Sigmoid colon (tissue), 7 donors: Measurements from ENCODE around the gene COL23A1. TPM values are rescaled to one million over a fixed set of nuclear protein-coding genes. Genes with fewer than 3 reads are reported as not detected.

ENCODE experiments used
- DNase-seq: peaks from one replicate; pipeline ENCODE4 v3.0.0-alpha.2; 2019
- H3K27ac ChIP-seq, 4 donors: fragments of 200-600 bp; sonication (generic); one replicate each; pipeline ENCODE4 v1.5.1; 2016 to 2019; ENCODE audit warnings: mild to moderate bottlenecking in 1 of 4
- H3K27me3 ChIP-seq, 3 donors: fragments of 200-600 bp; sonication (generic); one replicate each; pipeline ENCODE4 v1.5.1; 2019; ENCODE audit warnings: mild to moderate bottlenecking in 1 of 3
- H3K36me3 ChIP-seq, 4 donors: fragments of 200-600 bp; sonication (generic); one replicate each; pipeline ENCODE4 v1.5.1; 2016 to 2019
- H3K4me1 ChIP-seq, 4 donors: fragments of 200-600 bp; sonication (generic); one replicate each; pipeline ENCODE4 v1.5.1; 2017 to 2019
- H3K4me3 ChIP-seq, 4 donors: fragments of 200-600 bp; sonication (generic); one replicate each; pipeline ENCODE4 v1.5.1; 2017 to 2019; ENCODE audit warnings: mild to moderate bottlenecking in 2 of 4, moderate library complexity in 1 of 4
- H3K9me3 ChIP-seq, 4 donors: fragments of 200-600 bp in 3 of 4; sonication (generic) in 3 of 4; one replicate each; pipeline versions ENCODE4 v1.5.1 to v1.6.1; 2013 to 2019
- EP300 ChIP-seq, 4 donors: sonication (generic); formaldehyde crosslinking; IDR thresholded peaks; one replicate each; pipeline ENCODE4 v1.6.1; 2017; ENCODE audit warnings: antibody characterized with exemption in 4 of 4
- POLR2A ChIP-seq, 2 donors: fragments of 450-650 bp; IDR thresholded peaks; one replicate each; pipeline ENCODE4 v1.6.1; 2016; ENCODE audit warnings: antibody characterized with exemption in 2 of 2, mild to moderate bottlenecking in 2 of 2, moderate library complexity in 2 of 2
- POLR2AphosphoS5 ChIP-seq, 4 donors: sonication (generic); formaldehyde crosslinking; IDR thresholded peaks; one replicate each; pipeline ENCODE4 v1.6.1; 2017; ENCODE audit warnings: antibody characterized with exemption in 4 of 4
- WGBS, 2 donors: extraction: QIAGEN DNeasy Blood & Tissue Kit; methylation state at CpG; one replicate each; pipeline ENCODE4 v1.1.7; 2013; 5-methylcytosine and 5-hydroxymethylcytosine counted together
- intact Hi-C: fragments of 100-400 bp; cut with DNase I; formaldehyde crosslinking; loops from one replicate; pipeline ENCODE4 v1.15.1; 2023
- polyA plus RNA-seq, 3 donors: library from polyadenylated mRNA; stranded (reverse); fragments of 200-250 nt; gene quantifications; one replicate each; pipeline ENCODE4 v1.2.3, GENCODE V29; 2013
- total RNA-seq, 4 donors: library from RNA; depleted of rRNA; stranded (reverse); fragments of >200 nt; gene quantifications; one replicate each; pipeline ENCODE4 v1.1.0, GENCODE V29; 2016
- TF ChIP-seq, protein P1 (sequence below), 4 experiments: fragments of 450-650 bp in 3 of 4; fragments of 200-600 bp in 1 of 4; IDR thresholded peaks; one replicate each; pipeline ENCODE4 v1.5.1; 2016 to 2019; ENCODE audit warnings: antibody characterized with exemption in 4 of 4, mild to moderate bottlenecking in 3 of 4, moderate library complexity in 2 of 4
- donor health status: healthy with polysubstance abuse.
- donor health status: Bipolar disorder and iron deficiency.
- donor health status: healthy.

The COL23A1 gene
- total and polyA plus RNA-seq, 7 donors = 0.28 to 1.2 (median 0.57) TPM; not detected in 1

DNA sequence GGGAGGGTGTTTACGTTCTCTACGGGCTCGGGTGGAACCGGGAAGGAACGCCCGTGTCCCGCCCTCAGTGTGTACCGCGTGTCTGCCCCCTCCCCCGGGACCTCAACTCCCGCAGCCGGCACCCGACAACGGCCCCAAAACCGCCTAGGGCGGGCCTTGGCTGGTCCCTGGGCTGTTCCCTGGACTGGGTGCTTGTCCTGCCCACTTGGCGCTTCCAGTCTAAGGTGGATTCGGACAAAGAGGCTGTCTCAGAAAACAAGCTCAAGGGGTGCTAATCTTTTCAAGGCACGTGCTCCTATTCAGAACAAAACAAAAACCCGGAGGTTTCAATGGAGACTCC lies 37.0 kb upstream of the COL23A1 start:
- H3K4me1 ChIP-seq = peaks cover 0 to 32% (median 29%) of the 10 kb centered on the region in 4 donors
- WGBS, 2 donors = 3 to 6% methylated on average over 20 of the region's 20 CpGs
- DNase-seq = no peak
- peak overlapping the region; percentile 62 to 95 (median 88) for H3K4me3 ChIP-seq
- TF ChIP-seq POLR2A (IDR thresholded peaks at IDR 0.05) (no peak), EP300 (IDR thresholded peaks at IDR 0.05) (no peak)
- no peaks in the 10 kb centered on the region for H3K9me3 ChIP-seq
- H3K27me3 ChIP-seq = no peaks in the 10 kb centered on the region
- H3K27ac ChIP-seq = peak overlapping the region; percentile 91 to 99 (median 98)
- peaks cover 0 to 11% (median 6%) of the 10 kb centered on the region in 4 donors for H3K36me3 ChIP-seq
- intact Hi-C loops = loop anchor here (2.0 to 10.0 kb wide), 7 partner anchors 104 to 1980 kb away; partner anchors contain the start of genes CNOT6, PHYKPL, RUFY1 and TSPAN17

DNA sequence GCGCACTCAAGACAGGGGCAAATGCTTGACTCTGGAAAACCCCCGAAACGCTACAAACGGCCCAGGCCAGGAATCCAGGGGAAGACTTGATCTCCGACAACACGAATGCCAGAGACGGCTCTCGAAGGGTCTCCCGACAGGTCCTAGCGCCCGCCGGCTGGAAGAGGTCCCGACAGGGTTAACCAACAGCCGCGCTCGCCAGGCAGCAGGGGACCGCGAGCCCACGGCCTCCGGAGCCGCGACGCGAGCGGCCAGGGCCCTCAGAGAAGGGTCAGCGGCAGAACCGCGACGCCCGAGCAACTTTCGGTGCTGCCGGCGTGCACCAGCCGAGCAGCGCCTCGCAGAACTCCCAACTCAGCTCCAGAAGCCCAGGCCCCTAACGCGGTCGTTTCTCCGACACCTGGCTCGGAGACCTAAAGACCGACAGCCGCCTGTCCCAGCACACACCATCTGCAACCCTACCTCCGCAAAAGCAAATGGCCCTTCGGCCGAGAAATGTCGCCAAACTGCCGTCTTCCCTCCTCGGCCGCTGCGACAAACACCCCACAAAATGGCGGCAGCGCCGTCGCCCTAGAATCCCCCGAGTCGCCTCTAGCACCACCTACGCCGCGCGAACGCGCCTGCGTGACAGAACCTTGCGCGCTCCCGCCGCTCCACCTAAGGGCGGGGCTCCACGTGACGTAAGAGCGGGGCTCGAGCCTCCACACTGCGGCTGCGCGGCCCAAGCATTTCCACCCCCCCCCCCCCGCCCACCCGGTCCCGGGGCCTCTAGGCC lies 36.5 kb upstream of the COL23A1 start, which contains the start of gene CLK4:
Gene CLK4, minus strand, starts transcription at position 567 of the 775 bp plus-strand sequence. CDS start 3,634 bp downstream, outside the sequence.
- peak within 1 kb of the TSS; percentile 62 to 95 (median 88) for H3K4me3 ChIP-seq
- no peaks in the 10 kb centered on the region for H3K27me3 ChIP-seq
- peak within 1 kb of the TSS; percentile 91 to 99 (median 98) for H3K27ac ChIP-seq
- H3K9me3 ChIP-seq = no peaks in the 10 kb centered on the region
- 0 to 1% methylated on average over 77 to 79 of the region's 79 CpGs for WGBS, 2 donors
- intact Hi-C loops = loop anchor here (2.0 to 10.0 kb wide), 7 partner anchors 104 to 1979 kb away; partner anchors contain the start of genes CNOT6, PHYKPL, RUFY1 and TSPAN17
- peaks cover 0 to 35% (median 31%) of the 10 kb centered on the region in 4 donors for H3K4me1 ChIP-seq
- peak; percentile 17 to 44 for TF ChIP-seq POLR2A (IDR thresholded peaks at IDR 0.05)
- TF ChIP-seq POLR2AphosphoS5 (IDR thresholded peaks at IDR 0.05) = peak; percentile 75 to 91 (median 82)
- peak in 1 of 4 donors; percentile 3 for TF ChIP-seq EP300 (IDR thresholded peaks at IDR 0.05)
- TF ChIP-seq, protein P1, sequence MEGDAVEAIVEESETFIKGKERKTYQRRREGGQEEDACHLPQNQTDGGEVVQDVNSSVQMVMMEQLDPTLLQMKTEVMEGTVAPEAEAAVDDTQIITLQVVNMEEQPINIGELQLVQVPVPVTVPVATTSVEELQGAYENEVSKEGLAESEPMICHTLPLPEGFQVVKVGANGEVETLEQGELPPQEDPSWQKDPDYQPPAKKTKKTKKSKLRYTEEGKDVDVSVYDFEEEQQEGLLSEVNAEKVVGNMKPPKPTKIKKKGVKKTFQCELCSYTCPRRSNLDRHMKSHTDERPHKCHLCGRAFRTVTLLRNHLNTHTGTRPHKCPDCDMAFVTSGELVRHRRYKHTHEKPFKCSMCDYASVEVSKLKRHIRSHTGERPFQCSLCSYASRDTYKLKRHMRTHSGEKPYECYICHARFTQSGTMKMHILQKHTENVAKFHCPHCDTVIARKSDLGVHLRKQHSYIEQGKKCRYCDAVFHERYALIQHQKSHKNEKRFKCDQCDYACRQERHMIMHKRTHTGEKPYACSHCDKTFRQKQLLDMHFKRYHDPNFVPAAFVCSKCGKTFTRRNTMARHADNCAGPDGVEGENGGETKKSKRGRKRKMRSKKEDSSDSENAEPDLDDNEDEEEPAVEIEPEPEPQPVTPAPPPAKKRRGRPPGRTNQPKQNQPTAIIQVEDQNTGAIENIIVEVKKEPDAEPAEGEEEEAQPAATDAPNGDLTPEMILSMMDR (IDR thresholded peaks at IDR 0.05) = no peak
- peaks cover 0 to 16% (median 8%) of the 10 kb centered on the region in 4 donors for H3K36me3 ChIP-seq
- DNase-seq = peak; percentile 98

DNA sequence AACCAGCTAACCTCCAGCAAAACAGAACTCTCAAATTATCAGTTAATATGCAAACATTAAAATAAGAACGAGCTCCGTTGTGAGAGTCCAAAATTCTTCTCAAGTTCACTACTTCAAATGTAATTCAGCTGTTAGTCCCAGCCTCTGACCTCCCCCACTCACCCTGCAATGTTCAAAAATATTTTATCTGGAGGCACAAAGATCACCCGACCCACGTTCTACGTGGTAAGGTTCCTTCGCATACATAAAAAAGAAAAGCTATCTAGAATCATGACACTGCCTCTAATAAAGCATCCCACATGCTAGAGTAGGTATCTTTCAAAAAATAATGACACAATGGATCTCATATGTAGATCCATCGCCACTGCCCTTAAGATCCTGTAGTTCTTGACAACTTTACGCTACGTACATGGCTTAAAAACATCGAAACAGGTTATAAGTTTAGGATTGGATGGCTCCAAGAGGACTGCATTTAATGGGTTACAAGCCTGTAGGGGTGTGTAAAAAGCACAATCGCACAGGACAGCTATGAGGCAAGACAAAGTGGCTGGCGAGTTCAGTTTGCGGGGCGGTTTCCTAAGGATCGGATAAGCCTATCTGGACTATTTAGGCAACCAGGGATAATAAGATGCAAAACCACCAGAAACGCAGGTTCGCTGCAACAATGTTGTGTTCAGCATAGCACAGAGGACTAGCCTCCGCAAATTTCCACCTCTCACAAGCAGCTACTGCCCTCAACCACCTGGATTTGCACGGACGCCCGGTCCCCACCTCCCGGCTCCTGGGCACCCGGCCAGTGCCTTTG lies 35.7 kb upstream of the COL23A1 start:
- H3K9me3 ChIP-seq = no peaks in the 10 kb centered on the region
- TF ChIP-seq, protein P1 (IDR thresholded peaks at IDR 0.05) = no peak
- peak in 1 of 4 donors; percentile 4 for TF ChIP-seq POLR2AphosphoS5 (IDR thresholded peaks at IDR 0.05)
- peaks cover 0 to 24% (median 10%) of the 10 kb centered on the region in 4 donors for H3K36me3 ChIP-seq
- H3K27ac ChIP-seq = peak overlapping the region; percentile 91 to 99 (median 98)
- WGBS, 2 donors = 0% methylated on average over 23 of the region's 23 CpGs
- H3K4me1 ChIP-seq = peaks cover 0 to 39% (median 32%) of the 10 kb centered on the region in 4 donors
- no peak for DNase-seq
- H3K4me3 ChIP-seq = peak overlapping the region; percentile 62 to 95 (median 88)
- intact Hi-C loops = loop anchor here (2.0 to 10.0 kb wide), 7 partner anchors 105 to 1979 kb away; partner anchors contain the start of genes CNOT6, PHYKPL, RUFY1 and TSPAN17
- no peaks in the 10 kb centered on the region for H3K27me3 ChIP-seq

DNA sequence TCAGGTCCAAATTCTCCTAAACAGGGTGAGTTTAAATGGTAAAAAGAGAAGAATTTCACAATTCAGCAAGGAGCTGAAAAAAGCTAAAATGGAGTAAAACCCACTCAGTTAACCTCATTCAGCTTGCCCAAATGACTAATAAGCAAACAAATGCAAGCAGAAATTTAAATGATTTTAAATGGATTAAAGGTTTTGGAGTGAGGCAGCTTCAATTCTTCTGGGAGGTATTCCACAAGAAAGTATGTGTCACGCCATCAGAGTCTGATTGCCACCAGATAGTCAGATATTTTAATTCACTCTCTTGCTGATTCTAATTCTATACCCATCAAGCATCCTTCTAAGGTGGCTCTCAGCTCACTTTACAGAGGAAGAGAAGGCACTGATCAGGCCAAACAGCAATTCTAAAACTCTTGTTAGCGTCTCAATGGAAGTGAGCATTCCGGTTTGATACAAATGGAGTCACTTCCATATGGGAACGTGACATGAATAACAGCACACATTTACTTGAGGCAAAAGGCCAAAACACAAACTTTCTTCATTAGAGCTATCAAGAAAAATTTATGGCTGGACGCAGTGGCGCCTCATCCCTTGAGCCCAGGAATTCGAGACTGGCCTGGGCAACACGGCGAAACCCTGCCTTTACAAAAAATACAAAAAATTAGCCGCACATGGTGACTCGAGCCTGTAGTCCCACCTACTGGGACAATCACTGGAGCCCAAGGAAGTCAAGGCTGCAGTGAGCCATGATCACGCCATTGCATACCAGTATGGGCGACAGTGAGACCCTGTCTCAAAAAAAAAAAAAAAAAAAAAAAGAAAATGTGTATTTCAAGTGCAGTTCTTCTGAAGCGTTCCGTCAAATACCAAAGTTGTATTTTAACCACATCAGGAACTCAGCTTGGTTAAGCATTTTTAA lies 34.7 kb upstream of the COL23A1 start:
- Histone ChIP-seq H3K4me1 (peaks cover 0 to 42% (median 33%) of the 10 kb centered on the region in 4 donors), H3K4me3 (peak overlapping the region; percentile 62 to 95 (median 88)), H3K9me3 (no peaks in the 10 kb centered on the region), H3K27ac (peak overlapping the region; percentile 91 to 99 (median 98)), H3K27me3 (no peaks in the 10 kb centered on the region), H3K36me3 (peaks cover 0 to 34% (median 15%) of the 10 kb centered on the region in 4 donors)
- intact Hi-C loops = loop anchor here (5.0 to 10.0 kb wide), 4 partner anchors 237 to 1978 kb away; partner anchors contain the start of genes CNOT6, TSPAN17 and ZNF879
- TF ChIP-seq POLR2AphosphoS5 (IDR thresholded peaks at IDR 0.05) = no peak
- TF ChIP-seq POLR2A (IDR thresholded peaks at IDR 0.05) = no peak
- no peak for TF ChIP-seq EP300 (IDR thresholded peaks at IDR 0.05)
- TF ChIP-seq, protein P1 (IDR thresholded peaks at IDR 0.05) = no peak
- DNase-seq = no peak
- WGBS, 2 donors = 36 to 49% methylated on average over 15 of the region's 15 CpGs
